DOHH2 (cell line): ENCODE results near the gene CST3.

ENCODE experiments used
- EZH2phosphoT487 ChIP-seq: fragments of 200-600 bp; sonication (generic); IDR thresholded peaks from 2 replicates; pipeline ENCODE4 v1.6.1; 2017; ENCODE audit warnings: borderline replicate concordance, mild to moderate bottlenecking, antibody characterized with exemption, low read length, moderate library complexity, mixed read lengths
- TF ChIP-seq, protein P1 (sequence below): fragments of 200-600 bp; sonication (generic); IDR thresholded peaks from one replicate; pipeline ENCODE4 v1.5.1; 2014; ENCODE audit warnings: antibody characterized with exemption, mild to moderate bottlenecking, low read depth, low read length; ENCODE audit not compliant: poor library complexity, severe bottlenecking

DNA sequence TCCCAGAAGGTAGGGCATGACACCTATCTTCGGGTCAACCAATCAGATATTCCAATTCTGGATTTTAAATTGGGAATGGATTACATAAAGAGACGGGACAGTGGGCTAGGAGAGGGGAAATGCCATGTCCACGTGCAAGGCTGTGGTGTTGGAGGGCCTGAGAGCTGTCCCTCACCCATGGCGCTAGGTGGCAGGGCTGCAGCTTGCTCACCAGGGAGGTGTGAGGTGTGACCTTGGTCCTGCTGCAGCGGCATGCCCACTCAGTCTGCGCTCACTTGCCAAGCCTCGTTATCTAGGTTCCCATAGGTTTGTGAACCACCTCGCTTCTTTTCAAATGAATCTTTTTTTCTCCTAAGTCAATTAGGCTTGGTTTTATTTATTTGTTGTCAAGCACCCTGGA is 19.4 kb upstream of the CST3 start:
- TF ChIP-seq, protein P1, sequence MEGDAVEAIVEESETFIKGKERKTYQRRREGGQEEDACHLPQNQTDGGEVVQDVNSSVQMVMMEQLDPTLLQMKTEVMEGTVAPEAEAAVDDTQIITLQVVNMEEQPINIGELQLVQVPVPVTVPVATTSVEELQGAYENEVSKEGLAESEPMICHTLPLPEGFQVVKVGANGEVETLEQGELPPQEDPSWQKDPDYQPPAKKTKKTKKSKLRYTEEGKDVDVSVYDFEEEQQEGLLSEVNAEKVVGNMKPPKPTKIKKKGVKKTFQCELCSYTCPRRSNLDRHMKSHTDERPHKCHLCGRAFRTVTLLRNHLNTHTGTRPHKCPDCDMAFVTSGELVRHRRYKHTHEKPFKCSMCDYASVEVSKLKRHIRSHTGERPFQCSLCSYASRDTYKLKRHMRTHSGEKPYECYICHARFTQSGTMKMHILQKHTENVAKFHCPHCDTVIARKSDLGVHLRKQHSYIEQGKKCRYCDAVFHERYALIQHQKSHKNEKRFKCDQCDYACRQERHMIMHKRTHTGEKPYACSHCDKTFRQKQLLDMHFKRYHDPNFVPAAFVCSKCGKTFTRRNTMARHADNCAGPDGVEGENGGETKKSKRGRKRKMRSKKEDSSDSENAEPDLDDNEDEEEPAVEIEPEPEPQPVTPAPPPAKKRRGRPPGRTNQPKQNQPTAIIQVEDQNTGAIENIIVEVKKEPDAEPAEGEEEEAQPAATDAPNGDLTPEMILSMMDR = no peak
- no peak for TF ChIP-seq EZH2phosphoT487
